Osteoblast (primary cell): ENCODE results near the gene SPAG16. TPM values are rescaled to one million over a fixed set of nuclear protein-coding genes. Genes with fewer than 3 reads are reported as not detected.

Experiments used
- DNase-seq: peaks from one replicate; pipeline ENCODE4 v3.0.0; 2011; ENCODE audit warnings: low spot score, mixed read lengths; ENCODE audit not compliant: insufficient read length; ENCODE audit errors: missing footprints
- H2AFZ ChIP-seq: 2 replicates; pipeline ENCODE4 v1.6.0; 2011; ENCODE audit warnings: mild to moderate bottlenecking, low read length
- H3K27ac ChIP-seq: 2 replicates; pipeline ENCODE4 v1.5.1; 2011; ENCODE audit warnings: mild to moderate bottlenecking, low read depth, low read length, moderate library complexity
- H3K27me3 ChIP-seq: 2 replicates; pipeline ENCODE4 v1.6.0; 2012; ENCODE audit warnings: mild to moderate bottlenecking, control low read depth, inconsistent platforms, low read length, moderate library complexity; ENCODE audit not compliant: insufficient read depth
- H3K36me3 ChIP-seq: 2 replicates; pipeline ENCODE4 v1.5.1; 2011; ENCODE audit warnings: mild to moderate bottlenecking, low read length, control low read depth, moderate library complexity; ENCODE audit not compliant: insufficient read depth
- H3K4me1 ChIP-seq: 2 replicates; pipeline ENCODE4 v1.5.1; 2011; ENCODE audit warnings: mild to moderate bottlenecking, low read length, control low read depth, moderate library complexity; ENCODE audit not compliant: insufficient read depth
- H3K4me2 ChIP-seq: 2 replicates; pipeline ENCODE4 v1.6.0; 2011; ENCODE audit warnings: mild to moderate bottlenecking, low read length; ENCODE audit not compliant: insufficient read depth
- H3K4me3 ChIP-seq: fragments of 200-600 bp; sonication (generic); 3 replicates; pipeline ENCODE4 v1.5.1; 2012; ENCODE audit warnings: mild to moderate bottlenecking, low read length, inconsistent platforms; ENCODE audit not compliant: insufficient read depth
- H3K79me2 ChIP-seq: 2 replicates; pipeline ENCODE4 v1.6.0; 2012; ENCODE audit warnings: mild to moderate bottlenecking, low read length, control low read depth, inconsistent platforms; ENCODE audit not compliant: insufficient read depth
- H3K9me3 ChIP-seq: 2 replicates; pipeline ENCODE4 v1.5.1; 2011; ENCODE audit warnings: low read depth, low read length, control low read depth
- H4K20me1 ChIP-seq: 2 replicates; pipeline ENCODE4 v1.6.0; 2012; ENCODE audit warnings: mild to moderate bottlenecking, low read length, control low read depth; ENCODE audit not compliant: insufficient read depth
- CTCF ChIP-seq: IDR thresholded peaks from 2 replicates; pipeline ENCODE4 v1.5.1; 2011; ENCODE audit warnings: mild to moderate bottlenecking, low read depth, low read length, moderate library complexity; ENCODE audit errors: extremely low read depth
- total RNA-seq: library from RNA; depleted of rRNA; stranded (reverse); fragments of >200 nt; gene quantifications from 2 replicates; pipeline ENCODE4 v1.2.3, GENCODE V29; 2012

SPAG16 gene
- total RNA-seq, 1 donor: 47.8 TPM

- no peaks in the 10 kb centered on the region for H3K4me1 ChIP-seq
- no peak overlapping the region for H2AFZ ChIP-seq
- H3K79me2 ChIP-seq: no peaks in the 10 kb centered on the region
- DNase-seq: no peak
- no peaks in the 10 kb centered on the region for H3K9me3 ChIP-seq
- H4K20me1 ChIP-seq: no peaks in the 10 kb centered on the region
- H3K4me2 ChIP-seq: no peak overlapping the region
- H3K36me3 ChIP-seq: no peaks in the 10 kb centered on the region
- H3K4me3 ChIP-seq: no peak overlapping the region
- H3K27ac ChIP-seq: no peak overlapping the region
- H3K27me3 ChIP-seq: no peaks in the 10 kb centered on the region
- TF ChIP-seq CTCF: no peak
Measured at GRCh38 chr2:213885485-213885884, 601.2 kb downstream of the SPAG16 start.

GRCh38 chr2:213914510-213914909 lies 630.2 kb downstream of the SPAG16 start:
- Histone ChIP-seq H3K36me3 (no peaks in the 10 kb centered on the region), H3K9me3 (no peaks in the 10 kb centered on the region), H3K4me1 (no peaks in the 10 kb centered on the region), H3K4me2 (no peak overlapping the region), H3K27ac (no peak overlapping the region), H4K20me1 (no peaks in the 10 kb centered on the region), H3K79me2 (no peaks in the 10 kb centered on the region), H2AFZ (no peak overlapping the region), H3K4me3 (no peak overlapping the region), H3K27me3 (no peaks in the 10 kb centered on the region)
- DNase-seq: no peak
- no peak for TF ChIP-seq CTCF

DNA sequence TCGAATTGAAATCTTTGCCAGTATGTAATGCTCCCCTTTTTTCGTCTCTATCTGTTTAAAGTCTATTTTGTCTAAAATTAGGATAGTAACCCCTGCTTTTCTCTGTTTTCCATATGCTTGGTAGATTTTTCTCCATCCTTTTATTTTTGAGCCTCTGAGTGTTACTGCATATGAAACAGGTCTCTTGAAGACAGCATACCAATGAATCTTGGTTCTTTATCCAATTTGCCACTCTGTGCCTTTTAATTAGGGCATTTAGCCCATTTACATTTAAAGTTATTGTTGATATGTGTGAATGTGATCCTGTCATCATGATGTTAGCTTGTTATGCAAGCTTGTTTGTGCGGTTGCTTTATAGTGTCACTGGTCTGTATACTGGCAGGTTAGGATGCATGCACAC lies 635.8 kb downstream of the SPAG16 start:
- Histone ChIP-seq H3K9me3 (peaks cover 9% of the 10 kb centered on the region), H3K36me3 (no peaks in the 10 kb centered on the region), H2AFZ (no peak overlapping the region)

DNA sequence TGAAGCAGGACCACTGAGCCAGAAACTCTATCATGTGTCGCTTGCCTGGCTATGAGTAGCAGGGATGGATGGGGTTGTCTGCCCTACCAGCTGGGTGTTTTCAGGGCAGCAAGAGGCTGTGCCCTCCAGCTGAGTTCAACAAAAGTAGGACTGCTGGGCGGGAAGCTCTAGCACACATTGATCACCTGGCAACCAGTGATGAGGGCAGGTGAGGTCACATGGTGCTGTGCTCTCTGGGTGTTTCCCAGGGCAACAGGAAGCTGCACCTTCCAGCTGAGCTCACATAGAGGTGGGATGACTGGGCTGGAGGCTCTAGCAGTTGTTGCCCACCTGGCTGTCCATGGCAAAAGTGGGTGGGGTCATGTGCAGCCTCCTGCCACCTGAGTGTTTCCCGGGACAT lies 639.3 kb downstream of the SPAG16 start:
- TF ChIP-seq CTCF: no peak
- Histone ChIP-seq H3K4me1 (no peaks in the 10 kb centered on the region), H3K79me2 (no peaks in the 10 kb centered on the region), H3K4me3 (no peak overlapping the region), H2AFZ (no peak overlapping the region), H4K20me1 (no peaks in the 10 kb centered on the region), H3K9me3 (peaks cover 9% of the 10 kb centered on the region), H3K4me2 (no peak overlapping the region), H3K36me3 (no peaks in the 10 kb centered on the region), H3K27me3 (no peaks in the 10 kb centered on the region), H3K27ac (no peak overlapping the region)
- no peak for DNase-seq

More for the DNA sequence above, 635.8 kb downstream of the SPAG16 start:
- no peak for DNase-seq
- Histone ChIP-seq H3K27ac (no peak overlapping the region), H3K79me2 (no peaks in the 10 kb centered on the region), H3K4me2 (no peak overlapping the region), H4K20me1 (no peaks in the 10 kb centered on the region), H3K27me3 (no peaks in the 10 kb centered on the region), H3K4me3 (no peak overlapping the region), H3K4me1 (no peaks in the 10 kb centered on the region)
- TF ChIP-seq CTCF: no peak
